A549 (cell line): Measurements from ENCODE around the gene ZBTB46. TPM values are rescaled to one million over a fixed set of nuclear protein-coding genes. Genes with fewer than 3 reads are reported as not detected.

ENCODE experiments used
- ATAC-seq, 2 experiments: fragments of 200-7000 bp in 1 of 2; fragments of >200 bp in 1 of 2; cut with Nextera tagmentation in 1 of 2; cut with Tn5 transposase in 1 of 2; 3 replicates each; pipeline versions ENCODE4 v1.8.0 to v1.9.1; 2018 to 2020; ENCODE audit warnings: mild to moderate bottlenecking in 1 of 2, moderate library complexity in 1 of 2
- CTCF ChIA-PET: fragments of 300-600 bp; sonication (Branson Sonifier 250); formaldehyde crosslinking; extraction: SDS; loops from one replicate; lab custom pipeline; 2021; ENCODE audit warnings: antibody characterized with exemption, inconsistent platforms; lab: Yijun Ruan, JAX
- POLR2A ChIA-PET: fragments of 350-600 bp; formaldehyde crosslinking; extraction: SDS; loops from one replicate; lab custom pipeline; 2021; ENCODE audit warnings: antibody characterized with exemption, inconsistent platforms; lab: Yijun Ruan, JAX
- DNase-seq, 2 experiments: peaks; one replicate each; pipeline versions ENCODE4 v3.0.0 to v3.0.0-alpha.2; 2011 to 2016; ENCODE audit warnings: low read depth in 1 of 2, low spot score in 1 of 2
- FAIRE-seq: peaks from 2 replicates; lab custom pipeline; 2011; peaks lifted over from hg19 to GRCh38; lab: Jason Lieb, UNC
- H3K27ac ChIP-seq, 2 experiments: fragments of >200 bp; sonication (Bioruptor Twin); formaldehyde crosslinking; 3 replicates each; pipeline ENCODE4 v1.5.1; 2016 to 2017
- H3K4me1 ChIP-seq: fragments of >200 bp; sonication (Bioruptor Twin); formaldehyde crosslinking; 3 replicates; pipeline ENCODE4 v1.6.1; 2016
- H3K4me2 ChIP-seq: fragments of >200 bp; sonication (Bioruptor Twin); formaldehyde crosslinking; 3 replicates; pipeline ENCODE4 v1.6.1; 2016
- H3K4me3 ChIP-seq: fragments of >200 bp; sonication (Bioruptor Twin); formaldehyde crosslinking; 3 replicates; pipeline ENCODE4 v1.5.1; 2016
- H3K9me3 ChIP-seq: fragments of >200 bp; sonication (Bioruptor Twin); formaldehyde crosslinking; 3 replicates; pipeline ENCODE4 v1.6.1; 2016
- ATOH8 ChIP-seq: fragments of 250-450 bp; sonication (Bioruptor Pico); IDR thresholded peaks from 2 replicates; pipeline ENCODE4 v1.5.0; 2020; ENCODE audit warnings: low read depth, mild to moderate bottlenecking, moderate library complexity
- BCL3 ChIP-seq: fragments of >200 bp; sonication (Bioruptor Twin); formaldehyde crosslinking; IDR thresholded peaks from 3 replicates; pipeline ENCODE4 v1.6.1; 2016
- CTCF ChIP-seq: fragments of >200 bp; sonication (Bioruptor Twin); formaldehyde crosslinking; IDR thresholded peaks from 3 replicates; pipeline ENCODE4 v1.5.1; 2016
- FOSB ChIP-seq: fragments of 250-450 bp; sonication (Bioruptor Pico); IDR thresholded peaks from 2 replicates; pipeline ENCODE4 v1.5.0; 2020; ENCODE audit warnings: mild to moderate bottlenecking, moderate library complexity
- FOSL2 ChIP-seq, 2 experiments: fragments of 450-650 bp in 1 of 2; fragments of >200 bp in 1 of 2; sonication (Bioruptor Twin) in 1 of 2; formaldehyde crosslinking; IDR thresholded peaks; 2 replicates each; pipeline versions ENCODE4 v1.5.0 to v1.6.1; 2016 to 2020; ENCODE audit warnings: mild to moderate bottlenecking in 1 of 2, moderate library complexity in 1 of 2
- HMGXB4 ChIP-seq: fragments of 250-450 bp; sonication (Bioruptor Pico); IDR thresholded peaks from 2 replicates; pipeline ENCODE4 v1.5.0; 2021; ENCODE audit warnings: mild to moderate bottlenecking, moderate library complexity, borderline replicate concordance
- JUN ChIP-seq, 2 experiments: fragments of >200 bp; sonication (Bioruptor Twin); formaldehyde crosslinking; IDR thresholded peaks; 2 replicates in 1 of 2; 3 replicates in 1 of 2; pipeline ENCODE4 v1.6.1; 2016 to 2017
- KDM1A ChIP-seq: fragments of 200-600 bp; sonication (generic); IDR thresholded peaks from 2 replicates; pipeline ENCODE4 v1.6.1; 2016; ENCODE audit warnings: low read depth, mild to moderate bottlenecking
- NR3C1 ChIP-seq: fragments of >200 bp; sonication (Bioruptor Twin); formaldehyde crosslinking; IDR thresholded peaks from 3 replicates; pipeline ENCODE4 v1.6.1; 2017
- PBX3 ChIP-seq: IDR thresholded peaks from 2 replicates; pipeline ENCODE4 v1.6.1; 2012
- RNF2 ChIP-seq: fragments of 200-600 bp; sonication (generic); IDR thresholded peaks from 2 replicates; pipeline ENCODE4 v1.6.1; 2016; ENCODE audit warnings: low read depth, mild to moderate bottlenecking, antibody characterized with exemption, moderate library complexity, borderline replicate concordance
- SMC3 ChIP-seq: fragments of >200 bp; sonication (Bioruptor Twin); formaldehyde crosslinking; IDR thresholded peaks from 3 replicates; pipeline ENCODE4 v1.6.1; 2018; ENCODE audit warnings: inconsistent platforms
- TFCP2L1 ChIP-seq: fragments of 250-450 bp; sonication (Bioruptor Pico); IDR thresholded peaks from 2 replicates; pipeline ENCODE4 v1.5.0; 2021; ENCODE audit warnings: mild to moderate bottlenecking
- USF2 ChIP-seq: fragments of 450-650 bp; IDR thresholded peaks from 2 replicates; pipeline ENCODE4 v1.6.1; 2014; ENCODE audit warnings: antibody characterized with exemption
- ZNF302 ChIP-seq: fragments of 250-450 bp; sonication (Bioruptor Pico); IDR thresholded peaks from 2 replicates; pipeline ENCODE4 v1.9.0; 2021; ENCODE audit warnings: inconsistent platforms, mild to moderate bottlenecking, moderate library complexity
- ZSCAN20 ChIP-seq: fragments of 250-450 bp; sonication (Bioruptor Pico); IDR thresholded peaks from 2 replicates; pipeline ENCODE4 v1.8.0; 2022; ENCODE audit warnings: mild to moderate bottlenecking, moderate library complexity
- WGBS: methylation state at CpG from one replicate; pipeline ENCODE4 v1.1.6; 2017; ENCODE audit errors: missing lambda C conversion rate; 5-methylcytosine and 5-hydroxymethylcytosine counted together
- polyA plus RNA-seq, 4 experiments: library from polyadenylated mRNA; depleted of rRNA in 3 of 4; stranded (reverse); fragments of >200 nt; fragmentation: RNase III in 1 of 4; extraction: RNeasy Plus Mini Kit Qiagen cat#74134 plus additional on column Dnase treatment in 1 of 4; gene quantifications; 2 replicates in 3 of 4; 3 replicates in 1 of 4; pipeline ENCODE4 v1.2.3, GENCODE V29; 2011 to 2017

Gene ZBTB46
- polyA plus RNA-seq, 2 of the 4 experiments (the other 2 are of a cell fraction), result 0.17 to 0.43 TPM

GRCh38 chr20:63826753-63827152 is 4.3 kb downstream of the ZBTB46 start:
- DNase-seq, result no peak

GRCh38 chr20:63825331-63826118 is 5.5 kb downstream of the ZBTB46 start:
- no peak for TF ChIP-seq FOSL2 (IDR thresholded peaks at IDR 0.05)
- no peak for TF ChIP-seq FOSL2 (CRISPR knock-in tag; IDR thresholded peaks at IDR 0.05)
- TF ChIP-seq NR3C1, result no peak
- TF ChIP-seq ZNF302 (CRISPR knock-in tag), result no peak
- no peak for TF ChIP-seq ATOH8 (CRISPR knock-in tag)
- TF ChIP-seq BCL3, result no peak
- no peak for TF ChIP-seq SMC3
- no peak for TF ChIP-seq USF2
- TF ChIP-seq HMGXB4 (CRISPR knock-in tag), result no peak
- no peak for TF ChIP-seq PBX3
- no peak for TF ChIP-seq ZSCAN20 (CRISPR knock-in tag)
- TF ChIP-seq JUN (IDR thresholded peaks at IDR 0.05), result no peak
- no peak for TF ChIP-seq FOSB
- TF ChIP-seq KDM1A, result no peak
- no peak for TF ChIP-seq TFCP2L1 (CRISPR knock-in tag)
- Histone ChIP-seq H3K4me3 (no peak overlapping the region), H3K4me2 (no peak overlapping the region), H3K27ac (no peak overlapping the region), H3K4me1 (0 out of 3 replicates have a peak, but pooled peaks cover 5% of the 10 kb centered on the region), H3K9me3 (no peaks in the 10 kb centered on the region)
- POLR2A ChIA-PET, result interaction anchor here (1.1 kb wide), 1 partner anchor 155 kb away, joined by 4 read pairs; the partner anchor contains the start of gene PRPF6
- FAIRE-seq (no peak), DNase-seq (no peak), ATAC-seq (no peak)
- 85% methylated on average over 25 of the region's 25 CpGs for WGBS
- CTCF ChIA-PET, result no interaction called here

More at GRCh38 chr20:63826753-63827152, 4.3 kb downstream of the ZBTB46 start:
- 56% methylated on average over 9 of the region's 13 CpGs for whole genome bisulfite sequencing
- 0 out of 3 replicates have a peak, but pooled peaks cover 6% of the 10 kb centered on the region for H3K4me1 ChIP-seq
- no peak overlapping the region for H3K27ac ChIP-seq
- ChIA-PET CTCF (interaction anchor here (0.7 kb wide), 1 partner anchor 721 kb away, joined by 3 read pairs; no protein-coding TSS in a partner anchor), POLR2A (no interaction called here)
- no peaks in the 10 kb centered on the region for H3K9me3 ChIP-seq
- TF ChIP-seq RNF2 (no peak), CTCF (no peak)
- no peak overlapping the region for H3K4me3 ChIP-seq
- no peak overlapping the region for H3K4me2 ChIP-seq
- no peak for ATAC-seq
- no peak for FAIRE-seq
